ENCODE data around the gene SF3A2.
"Not testable (repeated sequence)": the region's sequence is repeated elsewhere in the genome, so short reads cannot be mapped to it uniquely, and the experiment has no call there.

The SF3A2 gene, protein sequence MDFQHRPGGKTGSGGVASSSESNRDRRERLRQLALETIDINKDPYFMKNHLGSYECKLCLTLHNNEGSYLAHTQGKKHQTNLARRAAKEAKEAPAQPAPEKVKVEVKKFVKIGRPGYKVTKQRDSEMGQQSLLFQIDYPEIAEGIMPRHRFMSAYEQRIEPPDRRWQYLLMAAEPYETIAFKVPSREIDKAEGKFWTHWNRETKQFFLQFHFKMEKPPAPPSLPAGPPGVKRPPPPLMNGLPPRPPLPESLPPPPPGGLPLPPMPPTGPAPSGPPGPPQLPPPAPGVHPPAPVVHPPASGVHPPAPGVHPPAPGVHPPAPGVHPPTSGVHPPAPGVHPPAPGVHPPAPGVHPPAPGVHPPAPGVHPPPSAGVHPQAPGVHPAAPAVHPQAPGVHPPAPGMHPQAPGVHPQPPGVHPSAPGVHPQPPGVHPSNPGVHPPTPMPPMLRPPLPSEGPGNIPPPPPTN

DNA sequence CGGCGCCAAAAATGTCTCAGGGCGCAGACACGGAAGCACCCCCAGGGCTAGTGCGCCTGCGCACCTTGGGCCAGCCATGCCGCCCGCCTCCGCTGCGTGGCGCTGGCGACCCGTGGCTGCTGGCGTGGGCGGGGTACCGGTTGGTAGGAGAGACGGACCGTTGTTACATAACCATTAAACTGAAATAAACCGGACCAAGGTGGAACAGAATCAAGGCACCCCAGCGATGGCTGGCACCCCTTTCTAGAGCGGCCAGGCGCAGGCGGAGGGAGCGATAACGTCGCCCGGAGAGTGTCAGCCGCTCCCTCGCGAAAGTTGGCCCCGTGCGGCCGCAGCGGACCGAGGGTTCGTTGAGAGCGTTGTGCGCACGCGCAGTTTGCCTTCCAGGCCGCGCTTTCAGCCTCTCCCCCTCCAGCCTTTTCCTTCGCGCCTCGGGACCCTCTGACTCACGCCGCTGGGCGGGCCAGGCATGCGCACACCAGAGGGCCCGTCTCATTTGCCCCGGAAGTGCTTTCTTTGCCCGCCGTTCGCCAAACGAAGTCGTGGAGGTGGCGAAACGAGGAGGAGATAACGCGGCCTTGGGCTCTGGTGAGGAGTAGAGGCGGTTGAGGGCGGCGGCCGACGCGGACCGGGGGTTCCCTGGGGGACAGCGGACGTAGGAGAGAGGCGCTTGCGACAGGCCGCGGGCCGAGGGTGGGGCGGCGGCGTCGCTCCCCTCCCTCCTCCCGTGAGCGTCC lies at the start of gene SF3A2, which contains the start of gene PLEKHJ1:
SF3A2 (plus strand) TSS at position 511 of the 737 bp plus-strand sequence. CDS start 6,595 bp downstream, outside the sequence.
PLEKHJ1 (minus strand) TSS at position 16 of the 737 bp plus-strand sequence. CDS start 81 bp downstream, outside the sequence.
- DNase-seq (ENCODE audit: low read depth in 2 of 2) = peak; percentile 96 to 97

DNA sequence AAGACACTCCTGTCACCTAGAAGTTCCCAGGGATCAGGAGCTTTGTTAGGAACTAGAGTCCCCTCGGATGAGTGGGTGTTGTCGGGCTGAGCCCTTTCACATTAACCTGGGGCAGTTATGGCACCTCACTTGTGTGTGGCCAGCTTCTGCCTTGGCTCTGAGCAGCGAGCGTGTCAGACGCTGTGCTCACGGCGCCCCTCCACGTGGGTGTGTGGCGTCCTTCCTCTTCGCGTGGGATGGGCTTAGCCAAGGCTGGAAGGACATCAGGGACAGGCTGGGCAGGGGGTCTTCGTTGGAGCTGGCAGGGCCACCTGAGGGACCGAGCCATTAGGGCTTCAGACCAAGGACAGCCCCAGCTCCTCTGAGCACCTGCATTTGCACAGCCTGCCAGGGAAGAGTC lies 49.5 kb upstream of the SF3A2 start:
- DNase-seq (ENCODE audit: low read depth in 2 of 2) = no peak

DNA sequence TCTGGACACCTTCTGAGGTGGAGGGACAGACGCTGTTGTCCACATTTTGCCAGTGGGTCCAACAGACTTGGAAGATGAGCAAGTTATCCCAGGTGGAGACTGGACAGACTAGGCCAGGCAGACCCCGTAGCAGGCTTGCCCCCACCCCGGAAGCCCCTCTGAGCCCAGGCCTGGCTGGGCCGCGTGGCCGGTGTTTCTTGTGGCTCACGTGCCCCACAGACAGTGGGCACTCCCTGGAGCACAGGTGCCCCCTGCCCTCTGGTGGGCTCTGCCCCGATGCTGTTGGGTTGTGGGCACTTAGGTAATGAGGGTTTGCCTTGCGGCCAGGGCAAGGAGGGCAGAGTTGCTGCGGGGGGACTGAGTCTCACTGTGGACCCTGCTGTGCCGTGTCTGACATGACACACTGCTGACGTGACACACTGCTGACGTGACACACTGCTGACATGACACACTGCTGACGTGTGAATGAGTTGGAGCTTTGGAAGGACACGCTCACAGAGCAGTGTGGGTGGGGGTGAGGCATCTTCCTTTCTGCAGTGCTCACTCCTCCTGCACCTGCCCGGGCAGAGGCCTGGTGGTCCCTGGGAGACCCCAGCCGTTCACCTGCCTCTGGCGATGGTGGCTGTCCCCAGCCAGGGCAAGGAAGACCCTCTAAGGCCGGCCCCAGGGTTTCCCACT lies 47.8 kb upstream of the SF3A2 start:
- DNase-seq (ENCODE audit: low read depth in 2 of 2) = no peak

DNA sequence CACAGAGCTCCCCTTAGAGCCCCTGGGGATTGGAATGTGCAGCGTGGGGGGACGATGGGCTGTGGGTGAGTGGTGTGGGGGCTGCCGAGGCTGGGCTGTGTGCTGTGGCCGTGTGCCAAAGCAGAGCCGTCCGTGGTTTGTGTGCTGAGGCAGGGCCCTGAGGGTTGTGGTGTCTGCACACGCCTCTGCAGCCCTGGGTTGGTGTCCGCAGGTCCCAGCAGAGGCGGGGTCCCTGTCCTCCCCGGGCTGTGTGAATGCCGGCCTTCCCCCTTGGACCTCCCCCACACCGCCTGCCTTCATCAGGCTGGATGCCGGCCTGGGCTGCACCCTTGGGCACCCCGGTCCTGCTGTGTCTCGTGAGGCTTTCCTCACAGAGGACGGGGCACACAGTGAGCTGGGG lies 46.7 kb upstream of the SF3A2 start:
- no peak for DNase-seq (ENCODE audit: low read depth in 2 of 2)

DNA sequence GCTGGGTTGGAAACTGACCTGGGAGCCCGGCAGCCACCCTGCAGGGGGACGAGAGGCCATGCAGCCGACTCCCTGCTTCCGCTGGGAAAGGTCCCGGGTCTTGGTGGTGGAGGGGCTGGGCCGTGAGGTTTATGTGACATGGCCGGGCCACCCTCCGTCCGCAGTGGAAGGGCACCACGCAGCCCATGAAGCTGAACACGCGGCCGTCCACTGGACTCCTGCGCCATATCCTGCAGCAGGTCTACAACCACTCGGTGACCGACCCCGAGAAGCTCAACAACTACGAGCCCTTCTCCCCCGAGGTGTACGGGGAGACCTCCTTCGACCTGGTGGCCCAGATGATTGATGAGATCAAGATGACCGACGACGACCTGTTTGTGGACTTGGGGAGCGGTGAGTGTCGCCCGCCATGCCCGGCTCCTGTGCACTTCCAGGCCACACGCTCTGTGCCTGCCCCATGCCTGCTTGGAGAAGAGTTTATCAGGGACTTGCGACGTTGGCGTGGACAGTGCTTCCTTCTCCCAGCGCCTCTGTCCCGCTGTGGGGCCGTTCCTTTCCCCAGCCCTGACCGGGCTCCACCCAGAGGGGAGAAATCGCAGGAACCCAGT lies 45.7 kb upstream of the SF3A2 start:
- no peak for DNase-seq (ENCODE audit: low read depth in 2 of 2)

DNA sequence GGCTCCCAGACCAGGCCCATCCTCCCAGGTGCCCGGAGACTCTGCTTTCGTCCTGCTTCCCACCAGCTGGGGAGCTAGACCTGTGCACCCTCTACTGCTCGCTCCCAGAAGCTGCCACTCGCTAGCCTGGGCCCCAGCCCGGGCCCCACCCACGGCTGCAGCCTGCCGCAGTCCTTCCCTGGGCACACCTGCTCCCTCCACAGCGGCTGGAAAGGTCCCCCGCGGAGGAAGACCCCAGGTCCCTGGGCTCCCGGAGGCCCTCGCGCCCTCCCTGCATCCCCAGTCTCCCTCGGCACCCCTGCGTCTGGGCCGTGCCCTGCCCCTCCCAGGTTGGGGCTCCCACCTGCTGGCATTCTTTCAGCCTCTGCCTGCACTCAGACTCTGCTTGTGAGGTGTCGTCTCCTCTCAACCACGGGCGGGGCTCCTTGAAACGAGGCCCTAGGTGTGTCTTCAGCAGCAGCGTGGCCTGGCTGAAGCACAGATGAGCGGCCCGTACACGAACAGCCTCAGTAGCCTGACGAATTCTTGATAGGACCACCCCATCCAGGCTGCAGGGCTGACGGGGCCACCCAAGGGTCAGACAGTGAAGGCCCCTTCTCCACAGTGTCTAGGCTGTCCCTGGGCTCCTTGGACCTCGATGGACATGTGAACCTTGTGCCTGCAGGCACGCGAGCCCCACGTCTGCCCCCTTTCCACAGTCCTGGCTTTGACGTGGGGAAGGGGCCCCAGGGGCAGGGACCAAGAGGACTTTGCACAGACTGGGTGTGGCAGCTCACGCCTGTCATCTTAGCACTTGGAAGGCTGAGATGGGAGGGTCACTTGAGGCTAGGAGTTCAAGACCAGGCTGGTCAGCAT lies 44.9 kb upstream of the SF3A2 start:
- no peak for DNase-seq (ENCODE audit: low read depth in 2 of 2)

DNA sequence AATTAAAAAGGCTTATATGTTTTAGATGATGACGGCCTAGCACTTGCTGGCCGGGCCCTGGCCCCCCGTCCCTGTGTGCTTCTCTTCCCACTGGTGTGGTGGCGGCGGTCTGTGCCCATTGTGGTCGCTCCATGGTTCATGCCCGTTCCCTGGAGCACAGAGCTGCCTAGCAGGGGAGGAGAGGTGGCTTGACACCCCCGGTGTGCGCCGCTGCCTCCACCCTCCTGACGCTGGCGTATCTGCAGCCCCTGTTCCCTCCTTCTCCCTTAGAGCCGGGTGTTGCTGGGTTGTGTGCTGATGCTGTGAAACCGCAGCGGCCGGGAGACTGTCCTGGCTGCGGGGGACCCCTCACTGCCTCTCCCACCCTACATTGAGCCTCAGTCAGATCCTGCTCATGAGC lies 43.8 kb upstream of the SF3A2 start:
- DNase-seq (ENCODE audit: low read depth in 2 of 2) = no peak

DNA sequence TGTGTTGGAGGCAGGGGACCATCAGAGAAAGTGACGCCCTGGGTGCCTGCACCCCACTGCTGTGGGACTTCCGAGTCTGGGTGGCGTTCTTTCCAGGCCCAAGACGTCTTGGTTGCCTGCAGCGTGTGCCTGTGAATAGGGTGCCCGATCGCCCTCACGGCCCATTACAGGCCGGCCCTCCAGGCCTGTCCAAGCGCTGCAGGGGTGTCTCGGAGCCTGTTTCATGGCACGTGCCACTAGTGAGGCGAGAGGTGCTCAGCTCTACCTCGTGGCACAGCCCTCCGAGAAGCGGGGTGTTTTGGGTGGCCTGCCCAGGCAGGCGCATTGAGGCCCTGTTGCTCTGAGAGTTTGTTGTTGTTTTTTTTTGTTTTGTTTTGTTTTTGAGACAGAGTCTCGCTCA lies 42.8 kb upstream of the SF3A2 start:
- no peak for DNase-seq (ENCODE audit: low read depth in 2 of 2)

DNA sequence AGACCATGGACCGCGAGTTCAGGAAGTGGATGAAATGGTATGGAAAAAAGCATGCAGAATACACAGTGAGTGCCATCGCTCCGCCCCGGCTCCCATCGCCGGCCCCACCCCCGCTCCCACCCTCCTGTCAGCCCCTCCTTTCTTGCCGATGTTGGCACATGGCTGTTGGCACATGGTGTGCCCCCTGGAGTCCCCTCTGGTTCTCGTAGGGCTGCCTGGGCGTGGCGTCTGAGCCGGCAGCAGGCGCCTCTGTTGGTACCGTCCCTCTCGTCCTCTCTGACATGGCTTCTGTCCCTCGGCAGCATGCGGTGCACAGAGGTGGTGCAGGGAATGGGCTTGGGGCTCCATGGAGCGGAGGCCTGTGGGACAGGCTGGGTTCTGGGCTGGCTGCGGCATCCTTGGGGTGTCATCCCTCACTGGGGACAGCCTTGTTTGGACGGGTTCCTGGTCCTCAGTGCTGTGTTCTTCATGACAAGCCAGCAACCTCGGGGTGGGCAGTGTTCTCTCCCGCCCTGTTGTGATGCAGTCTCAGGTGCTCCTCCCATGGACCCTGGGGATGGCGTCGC lies 42.0 kb upstream of the SF3A2 start:
- DNase-seq (ENCODE audit: low read depth in 2 of 2) = no peak

DNA sequence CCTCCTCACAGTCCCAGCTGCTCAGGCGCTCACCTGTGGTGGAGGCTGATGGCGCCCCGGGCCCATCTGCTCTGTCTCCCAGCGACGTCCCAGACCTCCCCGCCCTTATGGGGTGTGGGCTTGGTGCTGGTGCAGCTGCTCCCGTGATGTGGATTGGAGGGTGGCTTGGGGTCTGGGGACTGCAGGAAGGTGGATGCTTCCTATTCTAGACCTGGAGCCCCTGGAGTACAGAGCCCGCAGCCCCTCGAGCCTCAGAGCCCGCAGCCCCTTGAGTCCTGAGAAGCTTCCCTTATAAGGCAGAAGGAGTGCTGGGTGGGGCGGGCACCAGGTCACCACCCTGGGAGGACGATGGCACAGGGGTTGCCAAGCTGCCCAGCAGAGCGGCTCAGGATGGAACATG lies 41.3 kb upstream of the SF3A2 start:
- no peak for DNase-seq (ENCODE audit: low read depth in 2 of 2)

DNA sequence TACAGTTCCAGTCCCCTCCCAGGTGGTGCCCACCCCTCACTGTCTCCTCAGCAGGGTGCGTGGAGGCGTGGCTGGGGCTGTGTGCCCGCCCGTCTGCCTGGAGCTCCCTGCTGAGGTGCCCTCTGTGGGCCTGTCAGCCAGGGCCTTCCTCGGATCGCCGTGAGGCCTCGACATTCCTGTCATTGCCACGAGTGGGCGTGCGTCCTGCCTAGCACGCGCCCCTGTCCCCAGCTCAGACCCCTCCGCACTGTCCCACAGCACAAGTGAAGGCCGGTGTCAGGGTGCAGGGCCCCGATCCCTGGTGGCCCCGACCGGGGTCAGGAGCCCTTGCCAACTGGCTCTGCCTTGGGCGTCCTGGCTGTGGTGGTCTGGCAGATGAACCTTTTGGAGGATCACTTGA lies 40.7 kb upstream of the SF3A2 start:
- no peak for DNase-seq (ENCODE audit: low read depth in 2 of 2)

DNA sequence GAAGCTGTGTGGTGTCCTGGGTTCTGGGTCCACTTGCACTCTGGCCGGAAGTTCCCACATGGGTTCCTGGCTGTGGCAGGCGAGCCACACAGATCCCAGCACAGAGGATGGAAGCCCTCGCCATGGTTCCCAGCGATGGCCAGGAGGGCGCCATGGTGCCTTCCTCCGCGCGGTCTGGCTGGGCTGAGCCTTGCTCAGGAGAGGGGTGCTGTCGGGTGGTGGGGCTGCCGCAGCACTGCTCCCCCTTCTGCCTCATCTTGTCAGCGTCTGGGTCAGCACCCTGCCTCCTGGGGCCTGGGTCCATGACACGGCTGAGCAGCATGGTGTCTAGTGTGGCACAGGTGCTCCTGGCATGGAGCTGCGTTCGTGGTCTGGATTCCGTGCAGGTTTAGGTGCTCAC lies 39.4 kb upstream of the SF3A2 start:
- no peak for DNase-seq (ENCODE audit: low read depth in 2 of 2)

DNA sequence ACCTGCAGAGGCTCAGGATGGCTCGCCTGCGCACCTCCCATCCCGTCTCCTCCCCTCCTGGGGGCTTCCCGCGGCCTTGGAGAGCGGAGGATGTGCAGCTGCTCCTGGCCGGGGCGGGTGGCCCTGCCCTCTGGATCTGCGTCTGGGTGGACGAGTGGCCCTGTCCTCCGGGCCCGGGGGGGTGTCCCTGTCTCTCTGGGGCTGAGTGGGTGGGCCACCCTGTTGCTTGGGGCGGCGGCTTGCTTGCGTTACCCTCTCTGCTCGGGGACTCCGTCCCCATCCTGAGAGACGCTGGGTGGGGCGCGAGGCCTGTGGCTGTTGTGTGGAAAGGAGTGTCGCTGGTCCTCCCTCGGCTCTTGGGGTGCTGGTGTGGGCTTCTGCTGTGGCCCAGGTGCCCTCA lies 38.3 kb upstream of the SF3A2 start:
- DNase-seq (ENCODE audit: low read depth in 2 of 2) = no peak

DNA sequence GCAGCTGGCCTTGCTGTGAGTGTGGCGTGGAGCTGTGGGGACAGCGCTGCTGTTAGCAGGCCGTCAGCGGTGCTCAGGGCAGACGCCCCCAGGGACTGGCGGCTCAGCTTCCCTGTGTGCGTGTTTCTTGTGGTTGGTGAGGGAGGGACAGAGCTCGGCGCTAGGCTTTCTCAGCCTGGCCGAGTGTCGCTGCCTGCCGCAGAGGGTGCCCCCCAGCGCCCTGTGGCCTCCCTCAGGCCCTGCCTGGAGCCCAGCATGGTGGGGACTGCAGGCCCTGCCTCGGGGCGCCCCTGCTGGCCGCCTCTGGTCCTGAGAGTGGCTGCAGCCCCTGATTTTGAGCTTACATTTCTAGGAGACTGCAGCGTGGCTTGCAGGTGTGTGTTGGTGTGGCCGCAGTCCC lies 37.4 kb upstream of the SF3A2 start:
- DNase-seq (ENCODE audit: low read depth in 2 of 2) = no peak

DNA sequence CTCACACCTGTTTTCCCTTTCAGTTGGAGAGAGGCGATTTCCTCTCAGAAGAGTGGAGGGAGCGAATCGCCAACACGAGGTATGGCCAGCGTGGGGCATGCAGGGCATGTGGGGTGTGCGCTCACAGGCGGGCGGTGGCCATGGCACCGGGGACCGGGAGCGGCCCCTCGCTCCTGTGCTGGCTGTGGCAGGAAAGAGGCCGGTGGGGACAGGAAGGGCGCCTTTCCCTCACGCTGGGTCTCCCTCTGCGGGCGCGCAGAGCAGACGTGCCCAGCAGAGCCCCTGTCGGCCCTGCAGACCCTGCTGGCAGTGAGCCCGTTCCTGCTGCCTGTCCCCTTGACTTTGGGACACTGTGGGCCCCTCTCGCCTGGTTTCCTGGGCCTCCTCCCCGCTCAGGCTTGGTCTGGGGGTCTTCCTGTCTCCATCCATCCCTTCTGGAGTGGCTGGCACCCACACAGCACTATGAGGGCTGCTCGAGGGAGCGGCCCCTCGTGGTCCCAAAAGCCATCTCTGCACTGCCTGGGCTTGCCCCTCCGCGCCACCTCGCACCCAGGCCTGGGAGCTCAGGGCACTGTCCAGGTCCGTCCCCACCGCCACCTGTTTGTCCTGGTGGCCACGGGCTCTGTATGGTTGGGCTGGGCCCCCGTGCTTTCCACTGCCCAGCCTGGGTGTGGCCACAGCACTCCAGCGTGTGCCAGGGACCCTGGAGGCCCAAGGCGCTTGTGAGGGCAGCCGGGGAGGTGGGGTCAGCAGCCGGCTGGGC lies 36.6 kb upstream of the SF3A2 start:
- DNase-seq (ENCODE audit: low read depth in 2 of 2) = no peak

DNA sequence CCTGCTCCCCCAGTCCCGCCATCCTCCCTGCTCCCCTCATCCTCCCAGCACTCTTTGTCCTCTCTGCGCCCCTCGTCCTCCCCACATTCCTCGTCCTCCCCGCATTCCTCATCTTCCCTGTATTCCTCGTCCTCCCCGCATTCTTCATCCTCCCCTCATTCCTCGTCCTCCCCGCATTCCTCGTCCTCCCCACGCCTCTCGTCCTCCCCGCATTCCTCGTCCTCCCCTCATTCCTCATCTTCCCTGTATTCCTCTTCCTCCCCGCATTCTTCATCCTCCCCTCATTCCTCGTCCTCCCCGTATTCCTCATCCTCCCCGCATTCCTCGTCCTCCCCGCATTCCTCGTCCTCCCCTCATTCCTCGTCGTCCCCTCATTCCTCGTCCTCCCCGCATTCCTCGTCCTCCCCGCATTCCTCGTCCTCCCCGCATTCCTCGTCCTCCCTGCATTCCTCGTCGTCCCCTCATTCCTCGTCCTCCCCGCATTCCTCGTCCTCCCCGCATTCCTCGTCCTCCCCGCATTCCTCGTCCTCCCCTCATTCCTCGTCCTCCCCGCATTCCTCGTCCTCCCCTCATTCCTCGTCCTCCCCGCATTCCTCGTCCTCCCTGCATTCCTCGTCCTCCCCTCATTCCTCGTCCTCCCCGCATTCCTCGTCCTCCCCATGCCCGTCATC lies 35.9 kb upstream of the SF3A2 start:
- not testable (repeated sequence) for DNase-seq (ENCODE audit: low read depth in 2 of 2)

DNA sequence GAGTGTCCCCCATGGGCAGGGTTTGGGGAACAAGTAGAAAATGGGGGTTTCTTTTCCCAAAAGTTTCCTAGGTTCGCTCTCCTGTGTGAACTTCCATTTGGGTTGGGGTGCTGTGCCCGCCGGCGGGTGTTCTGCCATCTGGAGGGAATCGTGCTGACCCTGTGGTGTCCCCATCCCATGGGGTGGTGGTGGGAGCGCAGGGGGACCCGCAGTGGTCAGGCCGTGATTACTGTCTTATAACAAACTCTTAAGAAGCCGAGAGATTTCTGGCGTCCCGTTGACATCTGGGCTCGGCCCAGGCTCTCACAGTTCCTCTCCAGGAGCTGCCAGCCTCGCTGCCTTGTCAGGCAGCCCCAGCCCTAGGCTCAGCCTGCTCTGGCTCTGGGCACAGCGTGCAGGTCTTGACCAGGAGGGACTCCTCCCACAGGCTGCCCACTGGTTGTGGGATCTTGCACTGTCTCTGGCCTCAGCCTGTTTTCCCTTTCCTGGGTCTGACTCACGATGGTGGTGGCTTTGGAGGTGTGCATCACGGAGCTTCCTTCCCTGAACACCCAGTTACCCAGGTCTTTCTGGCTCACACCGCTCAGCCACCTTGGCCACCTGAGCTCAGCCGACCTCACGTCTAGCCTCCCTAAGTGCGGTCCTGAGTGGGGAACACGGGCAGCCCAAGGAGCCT lies 35.0 kb upstream of the SF3A2 start:
- no peak for DNase-seq (ENCODE audit: low read depth in 2 of 2)

DNA sequence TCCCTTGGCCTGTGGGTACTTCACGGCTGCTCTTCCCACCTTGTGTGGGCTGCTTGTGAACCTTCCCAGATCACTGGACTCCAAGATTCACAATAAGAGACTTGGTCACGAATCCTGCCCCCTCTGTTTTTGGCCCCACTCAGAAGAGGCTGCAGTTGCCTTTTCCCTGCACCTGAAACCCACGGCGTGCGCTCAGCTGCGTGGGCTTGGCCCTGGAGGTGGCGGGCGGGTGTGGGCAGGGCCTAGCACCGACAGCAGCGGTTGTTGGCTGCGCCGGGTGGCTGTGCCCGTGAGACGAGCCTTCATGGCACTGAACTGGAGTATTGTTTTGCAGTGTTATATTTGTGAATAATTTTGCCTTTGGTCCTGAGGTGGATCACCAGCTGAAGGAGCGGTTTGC lies 34.3 kb upstream of the SF3A2 start:
- DNase-seq (ENCODE audit: low read depth in 2 of 2) = no peak

DNA sequence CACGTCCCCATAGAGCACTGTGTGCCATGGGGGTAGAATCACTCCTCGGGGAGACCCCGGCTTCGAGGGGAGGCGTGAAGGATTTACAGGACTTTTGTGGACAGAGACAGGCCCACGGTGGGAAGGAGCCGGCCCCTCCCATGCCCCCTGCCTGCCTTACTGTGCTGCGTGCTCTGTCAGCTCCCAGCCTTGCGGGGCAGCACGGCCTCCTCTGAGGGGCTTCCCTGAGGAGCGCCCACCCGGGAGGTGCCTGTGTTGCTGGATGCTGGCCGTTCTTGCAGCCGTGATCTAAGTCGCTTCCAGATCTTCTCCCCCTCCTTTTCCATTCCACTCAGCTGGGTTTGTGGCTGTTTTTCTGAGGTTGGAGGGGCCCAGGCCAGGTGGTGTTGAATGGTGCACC lies 29.6 kb upstream of the SF3A2 start:
- no peak for DNase-seq (ENCODE audit: low read depth in 2 of 2)

All from stimulated activated CD8-positive, alpha-beta memory T cell treated with anti-CD3 and anti-CD28 coated beads, Interleukin-15, amount 100 ng/mL, for 4 hours (primary cell).